HepG2 (cell line): Measurements from ENCODE around the gene SLC4A2. TPM values are rescaled to one million over a fixed set of nuclear protein-coding genes. Genes with fewer than 3 reads are reported as not detected.
A peak's percentile ranks its signal among the peaks of the same experiment; 100 is the strongest.

Experiments
- CBFB ChIP-seq: sonication (generic); formaldehyde crosslinking; IDR thresholded peaks from 2 replicates; pipeline ENCODE4 v1.4.0; 2020; ENCODE audit warnings: missing genetic modification reagents
- CENPT ChIP-seq: sonication (generic); formaldehyde crosslinking; IDR thresholded peaks from 2 replicates; pipeline ENCODE4 v1.8.0; 2022; ENCODE audit warnings: low read depth, mild to moderate bottlenecking, moderate library complexity, missing genetic modification reagents
- CENPX ChIP-seq: sonication (generic); formaldehyde crosslinking; IDR thresholded peaks from 2 replicates; pipeline ENCODE4 v1.9.0; 2021; ENCODE audit warnings: mild to moderate bottlenecking, missing genetic modification reagents, moderate library complexity
- CHCHD3 ChIP-seq: sonication (generic); formaldehyde crosslinking; IDR thresholded peaks from 2 replicates; pipeline ENCODE4 v1.8.0; 2022; ENCODE audit warnings: mild to moderate bottlenecking, missing genetic modification reagents, moderate library complexity
- DMAP1 ChIP-seq: IDR thresholded peaks from 2 replicates; pipeline ENCODE4 v1.6.1; 2016
- JUND ChIP-seq: sonication (generic); formaldehyde crosslinking; IDR thresholded peaks from 2 replicates; pipeline ENCODE4 v1.8.0; 2022; ENCODE audit warnings: mild to moderate bottlenecking, missing genetic modification reagents
- NCOA1 ChIP-seq: sonication (generic); formaldehyde crosslinking; IDR thresholded peaks from 2 replicates; pipeline ENCODE4 v1.9.0; 2021; ENCODE audit warnings: missing genetic modification reagents
- SPEN ChIP-seq: sonication (generic); formaldehyde crosslinking; IDR thresholded peaks from 2 replicates; pipeline ENCODE4 v1.5.1; 2020; ENCODE audit warnings: low read depth, mild to moderate bottlenecking, missing genetic modification reagents
- ZKSCAN1 ChIP-seq: fragments of 150-350 bp; IDR thresholded peaks from 2 replicates; pipeline ENCODE4 v1.6.1; 2014; ENCODE audit warnings: low read length
- ZNF121 ChIP-seq: sonication (generic); formaldehyde crosslinking; IDR thresholded peaks from 2 replicates; pipeline ENCODE4 v1.5.0; 2020; ENCODE audit warnings: mild to moderate bottlenecking, missing genetic modification reagents
- ZNF235 ChIP-seq: sonication (generic); formaldehyde crosslinking; IDR thresholded peaks from 2 replicates; pipeline ENCODE4 v1.8.1; 2023; ENCODE audit warnings: mild to moderate bottlenecking, missing genetic modification reagents, borderline replicate concordance
- ZNF501 ChIP-seq: sonication (generic); formaldehyde crosslinking; IDR thresholded peaks from 2 replicates; pipeline ENCODE4 v1.5.1; 2020; ENCODE audit warnings: mild to moderate bottlenecking, moderate library complexity, missing genetic modification reagents
- ZNF563 ChIP-seq: sonication (generic); formaldehyde crosslinking; IDR thresholded peaks from 2 replicates; pipeline ENCODE4 v1.8.0; 2022; ENCODE audit warnings: mild to moderate bottlenecking, moderate library complexity, missing genetic modification reagents
- ZNF614 ChIP-seq: IDR thresholded peaks from 2 replicates; pipeline ENCODE4 v1.6.1; 2018; ENCODE audit warnings: missing biosample characterization, missing genetic modification reagents, inconsistent platforms, borderline replicate concordance
- ZNF619 ChIP-seq: sonication (generic); formaldehyde crosslinking; IDR thresholded peaks from 2 replicates; pipeline ENCODE4 v1.4.0; 2020; ENCODE audit warnings: mild to moderate bottlenecking, missing genetic modification reagents
- ZNF660 ChIP-seq: sonication (generic); formaldehyde crosslinking; IDR thresholded peaks from 2 replicates; pipeline ENCODE4 v1.5.1; 2020; ENCODE audit warnings: mild to moderate bottlenecking, low read depth, missing genetic modification reagents, borderline replicate concordance
- ZNF839 ChIP-seq: sonication (generic); formaldehyde crosslinking; IDR thresholded peaks from 2 replicates; pipeline ENCODE4 v1.4.0; 2020; ENCODE audit warnings: missing genetic modification reagents, mild to moderate bottlenecking, borderline replicate concordance
- polyA plus RNA-seq, 8 experiments: library from polyadenylated mRNA; depleted of rRNA in 3 of 8; stranded (reverse) in 7 of 8; unstranded in 1 of 8; fragments of >200 nt; fragmentation: Illumina TruSeq in 4 of 8; extraction: Trizol in 4 of 8; gene quantifications; 2 replicates each; pipeline versions ENCODE4 v1.2.1 to v1.2.3, GENCODE V29; 2011 to 2016; ENCODE audit warnings: low read depth in 4 of 8, missing spikeins in 1 of 8, mixed read lengths in 1 of 8; ENCODE audit not compliant: insufficient read depth in 1 of 8
- total RNA-seq, 5 experiments: library from RNA; depleted of rRNA; stranded (reverse); fragments of >200 nt; fragmentation: Illumina TruSeq; extraction: Trizol; gene quantifications; 2 replicates each; pipeline ENCODE4 v1.2.3, GENCODE V29; 2016; ENCODE audit warnings: low read depth in 1 of 5
- TF ChIP-seq, protein P1 (sequence below), 2 experiments: sonication (generic) in 1 of 2; formaldehyde crosslinking in 1 of 2; IDR thresholded peaks; 2 replicates each; pipeline versions ENCODE4 v1.6.1 to v1.9.0; 2014 to 2022; ENCODE audit warnings: antibody characterized with exemption in 1 of 2, borderline replicate concordance in 1 of 2, inconsistent platforms in 1 of 2, low read depth in 1 of 2, missing genetic modification reagents in 1 of 2
- TF ChIP-seq, protein P2 (sequence below): sonication (generic); formaldehyde crosslinking; IDR thresholded peaks from 2 replicates; pipeline ENCODE4 v1.5.1; 2020; ENCODE audit warnings: mild to moderate bottlenecking, missing genetic modification reagents, moderate library complexity
- TF ChIP-seq, protein P3 (sequence below): sonication (generic); formaldehyde crosslinking; IDR thresholded peaks from 2 replicates; pipeline ENCODE4 v1.4.0; 2020; ENCODE audit warnings: missing genetic modification reagents, low read depth, mild to moderate bottlenecking, borderline replicate concordance

Gene SLC4A2
- total and polyA plus RNA-seq, 2 of the 13 experiments (the other 11 are each of a cell fraction or from before 2014, with no cell fraction given), result 51.9 to 73.4 TPM

DNA sequence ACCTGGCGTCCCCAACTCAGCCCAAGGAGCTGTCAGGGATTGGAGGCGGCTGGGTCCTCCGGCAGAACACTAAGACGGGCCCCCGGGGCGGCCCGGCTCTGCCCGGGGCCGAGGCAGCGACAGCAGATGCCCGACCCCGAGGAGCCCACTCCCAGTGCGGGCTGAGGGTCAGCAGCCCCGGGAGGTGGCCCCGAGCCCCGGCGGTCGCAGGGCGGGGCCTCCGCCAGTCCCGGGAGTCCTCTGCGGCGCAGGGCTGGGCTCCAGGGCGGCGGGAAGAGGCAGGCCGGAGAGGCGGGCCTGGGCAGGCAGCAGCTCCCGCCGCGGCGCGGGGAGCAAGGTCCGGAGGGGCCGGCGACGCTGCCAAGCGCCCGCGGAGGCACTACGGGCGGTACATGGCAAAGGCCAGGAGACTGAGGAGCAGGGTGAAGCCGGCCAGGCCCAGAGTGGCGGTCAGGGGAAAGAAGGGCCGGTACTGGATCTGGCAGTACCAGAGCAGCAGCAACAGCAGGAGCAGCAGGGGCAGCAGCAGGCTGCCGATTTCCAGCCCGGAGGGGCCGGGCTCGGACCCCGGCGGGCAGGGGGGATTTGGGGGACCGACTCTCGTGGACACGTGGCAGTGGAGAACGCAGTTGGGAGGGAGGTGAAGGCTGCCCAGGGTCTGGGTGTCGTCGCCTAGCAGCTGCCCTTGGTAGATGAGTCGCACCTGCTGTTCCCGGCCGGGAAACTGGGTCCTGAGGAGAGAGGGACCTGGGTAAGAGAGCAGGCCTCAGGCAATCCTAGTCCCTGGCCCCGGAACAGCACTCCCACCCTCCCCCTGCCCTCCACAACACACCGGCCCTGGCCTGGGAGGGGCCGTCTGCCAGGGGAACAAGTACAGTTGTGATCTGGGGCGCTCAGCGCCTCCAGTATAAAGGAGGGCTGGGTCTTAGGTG lies 22.0 kb downstream of the SLC4A2 start (continued):
- no peak for TF ChIP-seq CENPX (CRISPR knock-in tag)
- no peak for TF ChIP-seq ZNF235 (CRISPR knock-in tag)
- TF ChIP-seq ZNF619, result no peak
- TF ChIP-seq ZNF501 (CRISPR knock-in tag), result 0 out of 2 replicates have a peak, but pooled peaks have one; percentile 1
- TF ChIP-seq, protein P1, sequence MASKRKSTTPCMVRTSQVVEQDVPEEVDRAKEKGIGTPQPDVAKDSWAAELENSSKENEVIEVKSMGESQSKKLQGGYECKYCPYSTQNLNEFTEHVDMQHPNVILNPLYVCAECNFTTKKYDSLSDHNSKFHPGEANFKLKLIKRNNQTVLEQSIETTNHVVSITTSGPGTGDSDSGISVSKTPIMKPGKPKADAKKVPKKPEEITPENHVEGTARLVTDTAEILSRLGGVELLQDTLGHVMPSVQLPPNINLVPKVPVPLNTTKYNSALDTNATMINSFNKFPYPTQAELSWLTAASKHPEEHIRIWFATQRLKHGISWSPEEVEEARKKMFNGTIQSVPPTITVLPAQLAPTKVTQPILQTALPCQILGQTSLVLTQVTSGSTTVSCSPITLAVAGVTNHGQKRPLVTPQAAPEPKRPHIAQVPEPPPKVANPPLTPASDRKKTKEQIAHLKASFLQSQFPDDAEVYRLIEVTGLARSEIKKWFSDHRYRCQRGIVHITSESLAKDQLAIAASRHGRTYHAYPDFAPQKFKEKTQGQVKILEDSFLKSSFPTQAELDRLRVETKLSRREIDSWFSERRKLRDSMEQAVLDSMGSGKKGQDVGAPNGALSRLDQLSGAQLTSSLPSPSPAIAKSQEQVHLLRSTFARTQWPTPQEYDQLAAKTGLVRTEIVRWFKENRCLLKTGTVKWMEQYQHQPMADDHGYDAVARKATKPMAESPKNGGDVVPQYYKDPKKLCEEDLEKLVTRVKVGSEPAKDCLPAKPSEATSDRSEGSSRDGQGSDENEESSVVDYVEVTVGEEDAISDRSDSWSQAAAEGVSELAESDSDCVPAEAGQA (IDR thresholded peaks at IDR 0.05; ENCODE audit: low read depth), result no peak
- TF ChIP-seq, protein P1 (CRISPR knock-in tag; IDR thresholded peaks at IDR 0.05; ENCODE audit: borderline replicate concordance), result no peak
- TF ChIP-seq NCOA1 (CRISPR knock-in tag), result 0 out of 2 replicates have a peak, but pooled peaks have one; percentile 21
- TF ChIP-seq ZNF121, result no peak
- TF ChIP-seq, protein P2, sequence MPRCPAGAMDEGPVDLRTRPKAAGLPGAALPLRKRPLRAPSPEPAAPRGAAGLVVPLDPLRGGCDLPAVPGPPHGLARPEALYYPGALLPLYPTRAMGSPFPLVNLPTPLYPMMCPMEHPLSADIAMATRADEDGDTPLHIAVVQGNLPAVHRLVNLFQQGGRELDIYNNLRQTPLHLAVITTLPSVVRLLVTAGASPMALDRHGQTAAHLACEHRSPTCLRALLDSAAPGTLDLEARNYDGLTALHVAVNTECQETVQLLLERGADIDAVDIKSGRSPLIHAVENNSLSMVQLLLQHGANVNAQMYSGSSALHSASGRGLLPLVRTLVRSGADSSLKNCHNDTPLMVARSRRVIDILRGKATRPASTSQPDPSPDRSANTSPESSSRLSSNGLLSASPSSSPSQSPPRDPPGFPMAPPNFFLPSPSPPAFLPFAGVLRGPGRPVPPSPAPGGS (CRISPR knock-in tag), result no peak
- no peak for TF ChIP-seq ZNF839
- no peak for TF ChIP-seq ZNF660 (CRISPR knock-in tag)
- peak; percentile 58; the same call in 1 of the 2 replicates for TF ChIP-seq ZNF563 (CRISPR knock-in tag)
- TF ChIP-seq ZKSCAN1, result no peak
- TF ChIP-seq SPEN (CRISPR knock-in tag), result no peak
- no peak for TF ChIP-seq CBFB (CRISPR knock-in tag)
- TF ChIP-seq, protein P3, sequence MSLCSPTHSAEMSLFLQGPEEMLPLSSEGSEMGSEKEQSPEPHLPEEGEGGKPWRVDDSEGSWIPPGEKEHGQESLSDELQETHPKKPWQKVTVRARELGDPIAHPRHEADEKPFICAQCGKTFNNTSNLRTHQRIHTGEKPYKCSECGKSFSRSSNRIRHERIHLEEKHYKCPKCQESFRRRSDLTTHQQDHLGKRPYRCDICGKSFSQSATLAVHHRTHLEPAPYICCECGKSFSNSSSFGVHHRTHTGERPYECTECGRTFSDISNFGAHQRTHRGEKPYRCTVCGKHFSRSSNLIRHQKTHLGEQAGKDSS, result 0 out of 2 replicates have a peak, but pooled peaks have one; percentile 21
- TF ChIP-seq JUND, result no peak
- no peak for TF ChIP-seq ZNF614
- peak; percentile 27; the same call in 1 of the 2 replicates for TF ChIP-seq DMAP1
- TF ChIP-seq CHCHD3 (CRISPR knock-in tag), result no peak
- TF ChIP-seq CENPT (CRISPR knock-in tag), result no peak
